ENCODE measurements around the gene MAF. TPM values are rescaled to one million over a fixed set of nuclear protein-coding genes. Genes with fewer than 3 reads are reported as not detected.
A peak's percentile ranks its signal among the peaks of the same experiment; 100 is the strongest.

The MAF gene
- total and polyA plus RNA-seq, 2 of the 13 experiments (the other 11 are each of a cell fraction or from before 2014, with no cell fraction given) = 0.07 to 0.31 TPM

DNA sequence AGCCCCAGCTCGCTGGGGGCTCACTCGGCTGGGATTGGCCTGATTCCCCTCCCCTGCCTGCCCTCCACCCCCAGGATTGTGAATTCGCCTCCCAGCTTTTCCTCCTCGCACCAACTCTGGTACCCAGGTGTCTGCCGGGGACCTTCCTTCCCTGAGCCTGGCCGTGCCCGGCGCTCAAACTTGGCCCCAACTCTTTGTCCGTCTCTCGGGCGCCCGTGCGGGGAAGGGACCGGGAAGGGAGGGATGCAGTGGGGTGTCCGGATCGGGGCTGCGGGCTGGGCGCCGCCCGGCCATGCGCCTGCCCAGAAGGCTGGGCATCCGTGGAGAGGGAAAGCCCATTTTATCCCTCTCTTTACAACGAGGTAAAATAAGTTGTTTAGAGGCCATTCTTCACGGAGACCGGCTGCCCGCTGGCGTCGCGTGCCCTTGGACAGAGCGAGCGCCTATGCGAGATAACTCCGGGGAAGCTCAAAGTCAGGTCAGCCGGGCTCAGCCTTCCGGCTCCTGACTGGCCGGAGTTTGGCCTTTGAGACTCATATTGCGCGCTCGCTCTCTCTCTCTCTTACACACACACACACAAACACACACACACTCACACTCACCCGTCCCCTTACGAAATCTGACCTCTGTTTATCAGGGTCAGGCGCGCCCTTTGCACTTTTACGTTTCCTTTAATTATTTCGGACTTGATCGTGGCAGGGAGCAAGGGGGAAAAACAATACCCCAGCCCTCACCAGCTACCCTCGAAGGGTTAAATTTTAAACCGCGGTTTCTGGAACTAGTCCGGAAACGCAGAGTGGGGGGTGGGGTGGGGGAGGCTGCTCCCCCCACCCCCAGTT lies 774 bp upstream of the MAF start (continued):
- TF ChIP-seq ZNF34 (CRISPR knock-in tag; IDR thresholded peaks at IDR 0.05; ENCODE audit: borderline replicate concordance) (no peak), ZNF737 (CRISPR knock-in tag; IDR thresholded peaks at IDR 0.05; ENCODE audit: borderline replicate concordance) (0 out of 2 replicates have a peak, but pooled peaks have one; percentile 23), ZBTB7B (CRISPR knock-in tag; IDR thresholded peaks at IDR 0.05) (peak; percentile 34; the same call in 1 of the 2 replicates), RFX3 (CRISPR knock-in tag; IDR thresholded peaks at IDR 0.05) (no peak), RARA (CRISPR knock-in tag; IDR thresholded peaks at IDR 0.05) (peak; percentile 85), SALL2 (CRISPR knock-in tag; IDR thresholded peaks at IDR 0.05) (no peak), ZNF710 (CRISPR knock-in tag; IDR thresholded peaks at IDR 0.05; ENCODE audit: borderline replicate concordance) (peak; percentile 67), SMAD9 (CRISPR knock-in tag; IDR thresholded peaks at IDR 0.05) (no peak), TOPORS (CRISPR knock-in tag; IDR thresholded peaks at IDR 0.05) (peak; percentile 71; the same call in 1 of the 2 replicates), ZNF577 (CRISPR knock-in tag; IDR thresholded peaks at IDR 0.05; ENCODE audit: borderline replicate concordance, low read depth) (no peak), ZNF563 (CRISPR knock-in tag; IDR thresholded peaks at IDR 0.05) (no peak), ZNF660 (CRISPR knock-in tag; IDR thresholded peaks at IDR 0.05; ENCODE audit: borderline replicate concordance, low read depth) (no peak), THAP9 (CRISPR knock-in tag; IDR thresholded peaks at IDR 0.05; ENCODE audit: borderline replicate concordance) (peak; percentile 52; the same call in 1 of the 2 replicates), GABPB1 (CRISPR knock-in tag; IDR thresholded peaks at IDR 0.05) (peak; percentile 40), TBP (CRISPR knock-in tag; IDR thresholded peaks at IDR 0.05) (no peak), ATM (IDR thresholded peaks at IDR 0.05; ENCODE audit: borderline replicate concordance) (no peak), ISL2 (CRISPR knock-in tag; IDR thresholded peaks at IDR 0.05) (0 out of 2 replicates have a peak, but pooled peaks have one; percentile 30), ZNF546 (CRISPR knock-in tag; conservative IDR thresholded peaks at IDR 0.05) (no peak), ATAD3A (CRISPR knock-in tag; IDR thresholded peaks at IDR 0.05) (no peak), NR2C2 (CRISPR knock-in tag; IDR thresholded peaks at IDR 0.05; ENCODE audit: borderline replicate concordance) (peak; percentile 89), CBX1 (IDR thresholded peaks at IDR 0.05; ENCODE audit: low read depth) (no peak)
- TF ChIP-seq, protein P1, sequence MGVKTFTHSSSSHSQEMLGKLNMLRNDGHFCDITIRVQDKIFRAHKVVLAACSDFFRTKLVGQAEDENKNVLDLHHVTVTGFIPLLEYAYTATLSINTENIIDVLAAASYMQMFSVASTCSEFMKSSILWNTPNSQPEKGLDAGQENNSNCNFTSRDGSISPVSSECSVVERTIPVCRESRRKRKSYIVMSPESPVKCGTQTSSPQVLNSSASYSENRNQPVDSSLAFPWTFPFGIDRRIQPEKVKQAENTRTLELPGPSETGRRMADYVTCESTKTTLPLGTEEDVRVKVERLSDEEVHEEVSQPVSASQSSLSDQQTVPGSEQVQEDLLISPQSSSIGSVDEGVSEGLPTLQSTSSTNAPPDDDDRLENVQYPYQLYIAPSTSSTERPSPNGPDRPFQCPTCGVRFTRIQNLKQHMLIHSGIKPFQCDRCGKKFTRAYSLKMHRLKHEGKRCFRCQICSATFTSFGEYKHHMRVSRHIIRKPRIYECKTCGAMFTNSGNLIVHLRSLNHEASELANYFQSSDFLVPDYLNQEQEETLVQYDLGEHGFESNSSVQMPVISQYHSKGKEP (CRISPR knock-in tag; IDR thresholded peaks at IDR 0.05) = no peak
- TF ChIP-seq, protein P2, sequence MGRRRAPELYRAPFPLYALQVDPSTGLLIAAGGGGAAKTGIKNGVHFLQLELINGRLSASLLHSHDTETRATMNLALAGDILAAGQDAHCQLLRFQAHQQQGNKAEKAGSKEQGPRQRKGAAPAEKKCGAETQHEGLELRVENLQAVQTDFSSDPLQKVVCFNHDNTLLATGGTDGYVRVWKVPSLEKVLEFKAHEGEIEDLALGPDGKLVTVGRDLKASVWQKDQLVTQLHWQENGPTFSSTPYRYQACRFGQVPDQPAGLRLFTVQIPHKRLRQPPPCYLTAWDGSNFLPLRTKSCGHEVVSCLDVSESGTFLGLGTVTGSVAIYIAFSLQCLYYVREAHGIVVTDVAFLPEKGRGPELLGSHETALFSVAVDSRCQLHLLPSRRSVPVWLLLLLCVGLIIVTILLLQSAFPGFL (CRISPR knock-in tag; IDR thresholded peaks at IDR 0.05) = no peak
